ENCODE measurements around the gene PLEKHM3. TPM values are rescaled to one million over a fixed set of nuclear protein-coding genes. Genes with fewer than 3 reads are reported as not detected.

The PLEKHM3 gene
- total RNA-seq, 1 experiment from 2014 or later: 6.5 TPM

- CTCF ChIA-PET: no interaction called here
- TF ChIP-seq EZH2 (IDR thresholded peaks at IDR 0.05; ENCODE audit: borderline replicate concordance, low read depth, low read length, poor library complexity, severe bottlenecking) (no peak), CTCF (conservative IDR thresholded peaks at IDR 0.05; ENCODE audit: low read depth, low read length) (no peak)
Observed at GRCh38 chr2:207805566-207806226, 219.6 kb downstream of the PLEKHM3 start.

GRCh38 chr2:207802650-207803049 is 222.7 kb downstream of the PLEKHM3 start:
- intact Hi-C loops (cut with micrococcal nuclease; ENCODE audit: unreplicated experiment): no loop called here
- TF ChIP-seq EZH2 (IDR thresholded peaks at IDR 0.05; ENCODE audit: borderline replicate concordance, low read depth, low read length, poor library complexity, severe bottlenecking): no peak
- no peak for TF ChIP-seq CTCF (conservative IDR thresholded peaks at IDR 0.05; ENCODE audit: low read depth, low read length)
- no TSS peak for BruUV-seq (replicated peaks)
- Histone ChIP-seq H3K4me3 (ENCODE audit: low read depth, low read length, poor library complexity, severe bottlenecking) (no peak overlapping the region), H3K36me3 (ENCODE audit: insufficient read depth, low read length, poor library complexity, severe bottlenecking) (no peaks in the 10 kb centered on the region), H3K9me3 (ENCODE audit: low read depth, low read length, poor library complexity, severe bottlenecking) (no peaks in the 10 kb centered on the region), H3K4me1 (ENCODE audit: insufficient read depth, low read length, poor library complexity, severe bottlenecking) (peaks cover 10% of the 10 kb centered on the region), H3K27me3 (replicated peaks; ENCODE audit: insufficient read depth, low read depth, low read length, poor library complexity) (no peaks in the 10 kb centered on the region), H3K27ac (ENCODE audit: low read depth, low read length, poor library complexity, severe bottlenecking) (no peak overlapping the region)
- POLR2A ChIA-PET (ENCODE audit: low non-redundant PET): no interaction called here
- CTCF ChIA-PET: no interaction called here
- DNase-seq (ENCODE audit: low spot score): no peak

More at GRCh38 chr2:207805566-207806226, 219.6 kb downstream of the PLEKHM3 start:
- H3K27ac ChIP-seq (ENCODE audit: low read depth, low read length, poor library complexity, severe bottlenecking): no peak overlapping the region
- H3K27me3 ChIP-seq (replicated peaks; ENCODE audit: insufficient read depth, low read depth, low read length, poor library complexity): no peaks in the 10 kb centered on the region
- peaks cover 9% of the 10 kb centered on the region for H3K4me1 ChIP-seq (ENCODE audit: insufficient read depth, low read length, poor library complexity, severe bottlenecking)
- no peaks in the 10 kb centered on the region for H3K9me3 ChIP-seq (ENCODE audit: low read depth, low read length, poor library complexity, severe bottlenecking)
- intact Hi-C loops (cut with micrococcal nuclease; ENCODE audit: unreplicated experiment): no loop called here
- no TSS peak for BruUV-seq (replicated peaks)
- POLR2A ChIA-PET (ENCODE audit: low non-redundant PET): interaction anchor here (1.0 kb wide), 1 partner anchor 14 kb away, joined by 4 read pairs; no protein-coding TSS in a partner anchor
- H3K36me3 ChIP-seq (ENCODE audit: insufficient read depth, low read length, poor library complexity, severe bottlenecking): no peaks in the 10 kb centered on the region
- no peak overlapping the region for H3K4me3 ChIP-seq (ENCODE audit: low read depth, low read length, poor library complexity, severe bottlenecking)
- no peak for DNase-seq (ENCODE audit: low spot score)

DNA sequence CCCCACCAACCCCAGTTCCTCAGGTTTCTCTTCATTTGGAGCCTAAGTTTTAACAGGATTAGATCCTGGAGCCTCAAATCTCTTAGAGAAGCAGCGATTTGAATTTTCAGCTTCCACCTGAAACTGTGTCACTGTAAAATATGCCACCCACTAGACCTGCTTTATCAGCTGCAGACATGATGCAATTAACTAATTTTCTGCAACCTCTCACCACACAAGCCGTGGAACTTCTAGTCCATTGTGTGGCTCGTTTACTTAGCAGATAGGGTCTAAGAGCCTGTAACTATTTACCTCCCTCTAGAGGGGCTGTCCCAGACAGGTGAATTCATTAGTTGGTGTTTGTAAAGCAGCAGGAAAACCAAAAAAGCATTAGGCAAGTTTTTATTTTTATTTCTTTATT is 224.1 kb downstream of the PLEKHM3 start:
- H3K4me3 ChIP-seq (ENCODE audit: low read depth, low read length, poor library complexity, severe bottlenecking): no peak overlapping the region
- BruUV-seq (replicated peaks): no TSS peak
- no peak overlapping the region for H3K27ac ChIP-seq (ENCODE audit: low read depth, low read length, poor library complexity, severe bottlenecking)
- no peaks in the 10 kb centered on the region for H3K36me3 ChIP-seq (ENCODE audit: insufficient read depth, low read length, poor library complexity, severe bottlenecking)
- intact Hi-C loops (cut with micrococcal nuclease; ENCODE audit: unreplicated experiment): no loop called here
- POLR2A ChIA-PET (ENCODE audit: low non-redundant PET): no interaction called here
- DNase-seq (ENCODE audit: low spot score): no peak
- H3K27me3 ChIP-seq (replicated peaks; ENCODE audit: insufficient read depth, low read depth, low read length, poor library complexity): no peaks in the 10 kb centered on the region
- CTCF ChIA-PET: interaction anchor here (0.6 kb wide), 1 partner anchor 19 kb away, joined by 8 read pairs; no protein-coding TSS in a partner anchor
- no peak for TF ChIP-seq CTCF (conservative IDR thresholded peaks at IDR 0.05; ENCODE audit: low read depth, low read length)
- no peak for TF ChIP-seq EZH2 (IDR thresholded peaks at IDR 0.05; ENCODE audit: borderline replicate concordance, low read depth, low read length, poor library complexity, severe bottlenecking)
- peaks cover 10% of the 10 kb centered on the region for H3K4me1 ChIP-seq (ENCODE audit: insufficient read depth, low read length, poor library complexity, severe bottlenecking)
- no peaks in the 10 kb centered on the region for H3K9me3 ChIP-seq (ENCODE audit: low read depth, low read length, poor library complexity, severe bottlenecking)

All from A673 (cell line).